ENCODE data around the gene PITX2. TPM values are rescaled to one million over a fixed set of nuclear protein-coding genes. Genes with fewer than 3 reads are reported as not detected.

The PITX2 gene
- total and polyA plus RNA-seq, 2 experiments from 2014 or later = 4.3 to 5.6 TPM

DNA sequence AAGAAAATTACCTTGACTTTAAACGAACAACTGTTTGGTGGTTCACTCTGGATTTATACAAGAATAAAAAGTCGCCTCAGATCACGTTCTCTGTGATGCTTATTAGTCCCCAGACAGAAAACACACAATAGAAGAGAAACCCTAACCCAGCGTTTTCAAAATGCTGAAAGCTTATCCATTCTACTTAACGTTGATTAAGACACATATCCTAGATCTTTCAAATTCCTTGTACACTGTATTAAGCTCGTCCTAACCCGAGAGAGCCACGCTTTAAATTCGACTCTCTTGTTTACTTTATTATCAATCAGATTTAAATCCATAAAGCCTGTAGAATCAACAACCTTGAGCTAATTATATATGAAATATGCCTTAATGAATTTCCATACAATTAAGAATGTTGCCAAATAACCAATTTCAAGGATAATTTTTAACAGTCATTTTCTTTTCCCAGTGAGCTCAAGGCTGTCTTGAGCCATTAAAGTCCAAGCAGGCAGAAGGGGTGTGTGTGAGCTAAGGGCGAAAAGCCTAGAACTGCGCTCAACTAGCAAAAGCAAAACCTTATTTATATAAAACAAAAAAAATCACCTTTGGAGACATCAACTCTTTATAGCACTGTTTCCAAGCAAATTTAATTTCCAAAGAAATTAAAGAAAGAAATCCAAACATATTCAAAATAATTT, 981 bp upstream of the PITX2 start:
- Histone ChIP-seq H3F3A (ENCODE audit: insufficient read depth) (no peaks in the 10 kb centered on the region), H3K27me3 (replicated peaks; ENCODE audit: insufficient read depth) (no peaks in the 10 kb centered on the region), H3K4me2 (ENCODE audit: unreplicated experiment) (no peak overlapping the region), H3K9me2 (ENCODE audit: insufficient read depth) (no peaks in the 10 kb centered on the region), H3K4me1 (ENCODE audit: insufficient read depth) (no peaks in the 10 kb centered on the region), H3K4me3 (no peak overlapping the region), H3K36me3 (ENCODE audit: low read depth) (no peaks in the 10 kb centered on the region), H3K79me2 (ENCODE audit: insufficient read depth) (no peaks in the 10 kb centered on the region), H3K9me3 (ENCODE audit: low read depth) (no peaks in the 10 kb centered on the region), H2AFZ (no peak overlapping the region), H3K9ac (no peak overlapping the region), H3K27ac (no peak overlapping the region), H4K20me1 (ENCODE audit: insufficient read depth) (no peaks in the 10 kb centered on the region)
- no peak for DNase-seq
- TF ChIP-seq EZH2phosphoT487 (IDR thresholded peaks at IDR 0.05; ENCODE audit: insufficient read depth, low read depth) (no peak), EZH2 (IDR thresholded peaks at IDR 0.05; ENCODE audit: insufficient read depth, poor library complexity, severe bottlenecking) (no peak)
- in situ Hi-C loops (cut with MboI) = no loop called here
- WGBS, 2 experiments (ENCODE audit: low coverage in 1 of 2, low lambda C conversion rate in 2 of 2, missing lambda C conversion rate in 2 of 2) = 90 to 93% methylated on average over 11 of the region's 11 CpGs

GRCh38 chr4:110621839-110622751, 782 bp downstream of the PITX2 start:
- Histone ChIP-seq H3K4me2 (ENCODE audit: unreplicated experiment) (no peak overlapping the region), H3K4me1 (ENCODE audit: insufficient read depth) (no peaks in the 10 kb centered on the region), H3K79me2 (ENCODE audit: insufficient read depth) (no peaks in the 10 kb centered on the region), H3K9me2 (ENCODE audit: insufficient read depth) (no peaks in the 10 kb centered on the region), H3K27ac (no peak overlapping the region), H4K20me1 (ENCODE audit: insufficient read depth) (no peaks in the 10 kb centered on the region), H3K9me3 (ENCODE audit: low read depth) (no peaks in the 10 kb centered on the region), H2AFZ (no peak overlapping the region), H3K27me3 (replicated peaks; ENCODE audit: insufficient read depth) (no peaks in the 10 kb centered on the region), H3F3A (ENCODE audit: insufficient read depth) (no peaks in the 10 kb centered on the region), H3K36me3 (ENCODE audit: low read depth) (no peaks in the 10 kb centered on the region), H3K4me3 (no peak overlapping the region), H3K9ac (no peak overlapping the region)
- no peak for TF ChIP-seq EZH2 (IDR thresholded peaks at IDR 0.05; ENCODE audit: insufficient read depth, poor library complexity, severe bottlenecking)
- no peak for TF ChIP-seq EZH2phosphoT487 (IDR thresholded peaks at IDR 0.05; ENCODE audit: insufficient read depth, low read depth)
- DNase-seq = no peak
- 79 to 83% methylated on average over 67 to 73 of the region's 73 CpGs for WGBS, 2 experiments (ENCODE audit: low coverage in 1 of 2, low lambda C conversion rate in 2 of 2, missing lambda C conversion rate in 2 of 2)
- in situ Hi-C loops (cut with MboI) = no loop called here

DNA sequence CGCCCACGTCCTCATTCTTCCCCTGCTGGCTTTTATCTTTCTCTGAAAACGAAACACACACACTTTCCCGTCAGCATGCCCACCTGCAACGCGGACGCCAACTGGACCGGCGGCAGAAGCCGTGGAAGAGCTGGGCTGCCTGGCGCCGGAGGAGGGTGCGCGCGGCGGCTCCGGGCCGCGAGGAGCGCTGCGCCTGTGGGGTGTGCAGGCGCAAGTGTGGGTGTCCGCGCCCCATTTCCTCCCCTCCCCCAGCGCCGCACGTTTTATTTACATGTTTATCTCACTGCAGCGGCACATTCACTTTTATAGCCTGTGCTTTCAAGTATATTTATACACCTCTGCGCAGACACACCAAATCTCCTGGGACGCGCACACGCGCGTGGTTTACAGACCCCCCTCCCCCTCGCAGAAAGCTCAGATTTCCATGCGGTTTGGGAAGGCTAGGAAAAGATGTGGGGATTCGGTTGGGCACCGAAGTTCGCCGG, 1.5 kb downstream of the PITX2 start:
- no peaks in the 10 kb centered on the region for H3K36me3 ChIP-seq (ENCODE audit: low read depth)
- H3K4me2 ChIP-seq (ENCODE audit: unreplicated experiment) = no peak overlapping the region
- H3K9me3 ChIP-seq (ENCODE audit: low read depth) = no peaks in the 10 kb centered on the region
- WGBS, 2 experiments (ENCODE audit: low coverage in 1 of 2, low lambda C conversion rate in 2 of 2, missing lambda C conversion rate in 2 of 2) = 91 to 92% methylated on average over 37 to 40 of the region's 40 CpGs
- DNase-seq = no peak
- no peaks in the 10 kb centered on the region for H3K4me1 ChIP-seq (ENCODE audit: insufficient read depth)
- H3K9ac ChIP-seq = no peak overlapping the region
- no peak overlapping the region for H3K27ac ChIP-seq
- in situ Hi-C loops (cut with MboI) = no loop called here
- H2AFZ ChIP-seq = no peak overlapping the region
- no peaks in the 10 kb centered on the region for H4K20me1 ChIP-seq (ENCODE audit: insufficient read depth)
- no peaks in the 10 kb centered on the region for H3F3A ChIP-seq (ENCODE audit: insufficient read depth)
- H3K27me3 ChIP-seq (replicated peaks; ENCODE audit: insufficient read depth) = no peaks in the 10 kb centered on the region
- TF ChIP-seq EZH2 (IDR thresholded peaks at IDR 0.05; ENCODE audit: insufficient read depth, poor library complexity, severe bottlenecking) (no peak), EZH2phosphoT487 (IDR thresholded peaks at IDR 0.05; ENCODE audit: insufficient read depth, low read depth) (no peak)
- H3K9me2 ChIP-seq (ENCODE audit: insufficient read depth) = no peaks in the 10 kb centered on the region
- H3K4me3 ChIP-seq = no peak overlapping the region
- H3K79me2 ChIP-seq (ENCODE audit: insufficient read depth) = no peaks in the 10 kb centered on the region

- Histone ChIP-seq H3F3A (ENCODE audit: insufficient read depth) (no peaks in the 10 kb centered on the region), H2AFZ (no peak overlapping the region), H3K79me2 (ENCODE audit: insufficient read depth) (no peaks in the 10 kb centered on the region), H3K4me2 (ENCODE audit: unreplicated experiment) (no peak overlapping the region), H3K36me3 (ENCODE audit: low read depth) (no peaks in the 10 kb centered on the region), H4K20me1 (ENCODE audit: insufficient read depth) (no peaks in the 10 kb centered on the region), H3K9me3 (ENCODE audit: low read depth) (no peaks in the 10 kb centered on the region), H3K4me3 (no peak overlapping the region), H3K4me1 (ENCODE audit: insufficient read depth) (no peaks in the 10 kb centered on the region), H3K27me3 (replicated peaks; ENCODE audit: insufficient read depth) (no peaks in the 10 kb centered on the region), H3K9me2 (ENCODE audit: insufficient read depth) (no peaks in the 10 kb centered on the region), H3K9ac (no peak overlapping the region), H3K27ac (no peak overlapping the region)
- no peak for DNase-seq
- WGBS, 2 experiments (ENCODE audit: low coverage in 1 of 2, low lambda C conversion rate in 2 of 2, missing lambda C conversion rate in 2 of 2) = 92 to 97% methylated on average over 35 to 37 of the region's 37 CpGs
- in situ Hi-C loops (cut with MboI) = no loop called here
- TF ChIP-seq EZH2phosphoT487 (IDR thresholded peaks at IDR 0.05; ENCODE audit: insufficient read depth, low read depth) = no peak
- TF ChIP-seq EZH2 (IDR thresholded peaks at IDR 0.05; ENCODE audit: insufficient read depth, poor library complexity, severe bottlenecking) = no peak
These were observed 2.1 kb downstream of the PITX2 start for GRCh38 chr4:110620691-110621327.
